Testis (tissue), 2 donors: Measurements from ENCODE around the gene LYPD8.
"Not testable (repeated sequence)": the region's sequence is repeated elsewhere in the genome, so short reads cannot be mapped to it uniquely, and the experiment has no call there.

ENCODE experiments used
- CTCF ChIP-seq, 3 experiments: fragments of 450-650 bp in 2 of 3; fragments of 200-600 bp in 1 of 3; sonication (generic) in 1 of 3; IDR thresholded peaks; one replicate each; pipeline ENCODE4 v1.5.1; 2016 to 2019; ENCODE audit warnings: antibody characterized with exemption in 3 of 3, mild to moderate bottlenecking in 2 of 3, moderate library complexity in 1 of 3
- POLR2A ChIP-seq: fragments of 450-650 bp; IDR thresholded peaks from one replicate; pipeline ENCODE4 v1.6.1; 2017; ENCODE audit warnings: antibody characterized with exemption, mild to moderate bottlenecking, moderate library complexity

- not testable (repeated sequence) for TF ChIP-seq CTCF (IDR thresholded peaks at IDR 0.05); POLR2A
Observed at GRCh38 chr1:248789337-248789736, 33.8 kb upstream of the LYPD8 start.
